GM19035 (cell line): ENCODE results near the gene OTUD6A.
A peak's percentile ranks its signal among the peaks of the same experiment; 100 is the strongest.

Source experiments
- ATAC-seq: cut with Tn5 transposase; IDR thresholded peaks from one replicate; pipeline ENCODE4 v1.9.1; 2021; ENCODE audit not compliant: unreplicated experiment

The OTUD6A gene, protein sequence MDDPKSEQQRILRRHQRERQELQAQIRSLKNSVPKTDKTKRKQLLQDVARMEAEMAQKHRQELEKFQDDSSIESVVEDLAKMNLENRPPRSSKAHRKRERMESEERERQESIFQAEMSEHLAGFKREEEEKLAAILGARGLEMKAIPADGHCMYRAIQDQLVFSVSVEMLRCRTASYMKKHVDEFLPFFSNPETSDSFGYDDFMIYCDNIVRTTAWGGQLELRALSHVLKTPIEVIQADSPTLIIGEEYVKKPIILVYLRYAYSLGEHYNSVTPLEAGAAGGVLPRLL

DNA sequence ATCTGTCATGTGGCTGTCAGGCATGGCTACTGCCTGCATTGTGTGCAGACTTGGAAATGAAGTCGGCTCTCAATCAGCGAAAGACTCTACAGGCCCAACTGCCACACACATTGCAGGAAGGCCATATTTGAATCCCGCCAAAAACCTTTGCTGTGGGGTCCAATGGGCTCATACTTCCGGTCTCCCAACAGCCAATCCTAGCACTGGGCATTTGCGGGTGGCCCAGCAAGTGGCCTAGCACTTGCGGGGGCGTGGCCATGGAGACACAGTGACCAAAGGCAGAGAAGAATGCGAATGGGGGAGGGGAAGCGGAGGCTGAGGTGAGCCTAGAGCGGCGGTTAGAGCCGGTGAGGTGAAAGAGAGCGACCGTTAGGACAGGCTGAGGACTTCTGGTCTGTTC, at the start of gene OTUD6A:
OTUD6A (plus strand) TSS at position 382 of the 400 bp plus-strand sequence. CDS start 68 bp downstream, outside the sequence.
- ATAC-seq: no peak

DNA sequence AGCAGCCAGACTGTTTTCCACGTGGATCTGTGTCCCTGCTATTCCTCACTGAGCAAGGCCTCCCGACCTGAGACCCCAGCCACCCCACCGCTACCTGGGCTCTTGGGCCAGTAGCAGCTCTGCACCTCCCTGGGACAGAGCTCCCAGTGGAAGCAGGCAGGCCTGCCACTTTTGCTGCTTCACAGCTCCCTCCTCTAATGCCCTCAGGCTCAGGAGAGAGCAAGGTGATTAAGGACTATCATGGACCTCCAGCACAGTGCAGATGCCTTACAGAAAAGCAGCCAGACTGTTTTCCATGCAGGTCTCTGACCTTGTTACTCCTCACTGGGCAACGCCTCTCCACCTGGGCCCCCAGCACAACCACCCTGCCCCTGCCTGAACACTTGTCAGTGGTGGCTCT, 49.5 kb upstream of the OTUD6A start:
- no peak for ATAC-seq

DNA sequence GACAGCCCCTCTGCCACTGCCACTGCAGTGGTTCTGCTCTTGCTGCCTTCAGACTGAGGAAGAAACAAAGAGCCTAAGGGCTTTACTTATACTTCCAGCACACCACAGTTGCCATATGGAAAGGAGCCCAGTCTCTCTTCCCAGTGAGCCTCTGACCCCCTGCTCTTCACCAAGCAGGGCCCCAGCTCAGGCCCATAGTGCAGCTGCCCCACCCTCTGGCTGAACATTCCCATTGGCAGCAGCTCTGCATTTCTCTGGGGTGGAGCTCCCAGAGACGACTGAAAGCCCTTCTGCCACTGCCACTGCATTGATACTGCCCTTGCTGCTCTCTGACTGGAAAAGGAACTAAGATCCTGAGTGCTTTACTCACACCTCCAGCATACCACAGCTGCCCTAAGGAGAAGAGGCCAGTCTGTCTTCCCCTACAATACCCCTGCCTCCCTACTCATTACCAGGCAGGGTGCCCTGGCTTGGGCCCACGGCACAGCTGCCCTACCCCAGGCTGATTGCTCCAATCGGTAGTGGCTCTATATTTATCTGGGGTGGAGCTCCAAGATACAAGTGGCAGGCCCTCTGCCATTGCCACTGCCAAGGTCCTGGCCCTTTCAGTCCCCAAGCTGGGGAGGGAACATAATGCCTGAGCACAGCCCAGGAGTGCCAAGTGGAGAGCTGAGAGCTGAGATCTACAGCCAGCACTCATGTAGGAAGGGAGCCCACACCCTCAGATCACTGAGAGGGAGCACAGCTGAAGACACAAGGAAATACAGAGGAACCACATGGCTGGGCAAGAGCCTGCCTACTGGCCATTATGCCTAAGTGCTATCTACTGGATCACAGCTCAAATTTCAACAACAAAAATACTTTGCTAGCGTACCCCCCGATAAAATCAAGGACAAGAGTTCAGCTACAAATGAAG, 48.5 kb upstream of the OTUD6A start:
- ATAC-seq: no peak

DNA sequence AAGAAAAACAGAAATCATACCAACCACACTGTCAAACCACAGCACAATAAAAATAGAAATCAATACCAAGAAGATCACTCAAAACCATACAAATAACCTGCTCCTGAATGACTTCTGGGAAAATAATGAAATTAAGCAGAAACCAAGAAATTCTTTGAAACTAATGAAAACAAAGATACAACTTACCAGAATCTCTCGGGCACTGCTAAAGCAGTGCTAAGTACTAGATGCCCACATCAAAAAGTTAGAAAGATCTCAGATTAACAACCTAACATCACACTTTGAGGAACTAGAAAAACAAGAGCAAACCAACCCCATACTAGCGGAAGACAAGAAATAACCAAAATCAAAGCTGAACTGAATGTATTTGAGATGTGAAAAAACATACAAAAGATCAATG, 45.7 kb upstream of the OTUD6A start:
- no peak for ATAC-seq

DNA sequence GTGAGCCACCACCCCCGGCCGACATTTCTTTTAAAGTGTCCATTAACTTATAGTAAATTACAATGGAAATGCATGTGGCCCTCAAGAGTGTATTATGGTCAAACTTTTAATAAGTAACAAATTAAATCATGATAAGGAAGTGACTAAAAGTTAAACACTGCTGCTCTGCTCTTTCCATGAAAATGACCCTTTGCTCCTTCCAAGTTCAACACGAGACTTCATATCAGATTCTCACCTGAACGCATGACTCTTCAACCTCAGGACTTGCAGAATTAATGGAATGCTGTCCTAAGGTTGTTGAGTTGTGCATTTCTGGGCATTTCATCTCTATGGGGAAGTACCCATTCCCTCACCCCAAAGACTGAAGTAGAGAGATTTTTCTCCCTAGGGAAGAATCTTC, 39.6 kb upstream of the OTUD6A start:
- no peak for ATAC-seq

DNA sequence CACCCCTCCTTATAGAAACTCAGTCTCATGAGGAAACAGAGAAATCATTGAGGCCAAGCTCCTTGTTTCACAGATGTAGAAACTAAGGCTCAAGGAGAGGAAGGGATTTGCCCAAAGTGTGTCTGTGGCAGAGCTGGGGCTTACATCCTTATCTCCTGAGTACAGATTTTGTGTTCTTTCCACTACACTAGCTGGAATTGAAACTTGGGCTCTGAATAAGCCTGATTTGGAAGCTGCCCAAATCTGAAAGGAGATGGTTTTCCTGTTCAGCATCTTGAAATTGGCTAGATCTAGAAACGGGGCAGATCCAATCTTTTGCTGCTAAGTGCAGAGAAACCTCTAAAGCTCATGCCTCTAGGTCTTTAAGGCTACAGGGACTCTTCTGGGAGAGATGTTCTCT, 36.8 kb upstream of the OTUD6A start:
- no peak for ATAC-seq

GRCh38 chrX:70026112-70026850, 36.0 kb upstream of the OTUD6A start:
- ATAC-seq: no peak

- no peak for ATAC-seq
Measured at GRCh38 chrX:70026851-70027200, 35.4 kb upstream of the OTUD6A start.

DNA sequence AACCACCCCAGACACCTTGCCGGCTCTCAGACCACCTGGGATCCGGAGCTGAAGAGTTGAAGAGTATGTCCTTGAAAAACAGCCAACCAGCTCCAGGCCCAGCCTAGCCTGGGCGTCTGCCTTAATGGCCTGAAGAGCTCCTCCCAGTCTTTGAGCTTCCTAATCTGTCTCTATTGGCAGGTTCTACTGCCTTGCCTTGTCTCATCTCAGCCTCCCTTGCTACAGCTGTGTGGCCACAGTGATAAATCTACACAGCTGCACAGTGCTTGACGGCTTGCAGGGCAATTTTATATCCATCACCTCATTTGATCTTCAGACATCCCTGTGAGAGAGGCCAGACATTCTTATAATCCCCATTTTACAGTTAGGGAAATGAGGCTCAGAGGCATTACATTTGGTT, 32.4 kb upstream of the OTUD6A start:
- ATAC-seq: no peak

GRCh38 chrX:70030301-70030767, 31.9 kb upstream of the OTUD6A start:
- ATAC-seq: peak; percentile 69

- no peak for ATAC-seq
Measured at GRCh38 chrX:70032792-70033191, 29.5 kb upstream of the OTUD6A start.

DNA sequence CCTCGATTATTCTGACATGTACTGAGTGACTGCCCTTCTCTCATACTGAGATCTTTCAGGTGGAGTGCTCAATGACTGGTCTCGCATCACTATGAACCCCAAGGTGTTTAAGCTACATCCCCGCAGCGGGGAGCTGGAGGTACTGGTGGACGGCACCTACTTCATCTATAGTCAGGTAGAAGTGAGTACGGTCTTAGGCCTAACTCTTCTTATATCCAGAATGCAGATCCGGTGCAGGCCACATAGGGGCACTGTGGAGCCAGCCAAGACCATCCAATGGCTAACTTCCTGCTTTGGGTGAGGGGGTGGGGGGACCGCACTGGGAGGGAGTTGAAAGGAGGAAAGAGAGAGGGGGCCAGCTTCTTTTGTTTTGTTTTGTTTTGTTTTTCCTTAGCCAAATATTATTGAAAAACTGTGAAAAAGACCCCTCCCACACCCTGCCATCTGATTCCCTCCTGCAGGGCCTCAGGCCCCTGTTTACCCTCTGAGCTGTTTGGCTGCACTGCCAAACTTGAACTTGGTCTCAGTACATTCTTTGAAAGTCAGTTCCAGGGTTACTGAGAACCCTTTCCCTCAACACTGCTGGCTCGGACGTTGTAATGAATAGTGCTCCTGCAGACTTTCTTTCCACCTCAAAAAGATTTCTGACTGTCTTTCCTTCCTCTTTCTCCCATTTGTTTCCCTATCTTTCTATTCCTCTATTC, 28.8 kb upstream of the OTUD6A start:
- ATAC-seq: no peak

DNA sequence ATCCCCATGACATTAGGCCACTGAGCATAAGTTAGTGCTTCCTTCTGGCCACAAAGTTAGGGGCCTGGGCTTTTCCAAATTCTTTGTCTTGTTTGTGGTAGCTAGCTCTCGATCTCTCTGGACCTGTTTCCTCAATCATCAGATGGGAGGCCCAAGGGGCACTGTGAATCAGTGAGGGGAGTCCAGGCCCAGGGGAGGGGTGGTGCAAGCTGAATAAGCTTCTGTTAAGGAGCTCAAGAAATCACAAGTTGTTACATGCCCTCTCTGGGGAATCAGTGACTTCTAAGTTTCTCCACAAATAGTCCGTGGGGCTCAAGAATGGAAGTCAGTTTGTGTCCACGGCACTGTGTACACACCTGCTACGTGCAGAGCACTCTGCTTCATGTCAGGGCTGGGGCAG, 27.6 kb upstream of the OTUD6A start:
- no peak for ATAC-seq

GRCh38 chrX:70038515-70038914, 23.7 kb upstream of the OTUD6A start:
- no peak for ATAC-seq

DNA sequence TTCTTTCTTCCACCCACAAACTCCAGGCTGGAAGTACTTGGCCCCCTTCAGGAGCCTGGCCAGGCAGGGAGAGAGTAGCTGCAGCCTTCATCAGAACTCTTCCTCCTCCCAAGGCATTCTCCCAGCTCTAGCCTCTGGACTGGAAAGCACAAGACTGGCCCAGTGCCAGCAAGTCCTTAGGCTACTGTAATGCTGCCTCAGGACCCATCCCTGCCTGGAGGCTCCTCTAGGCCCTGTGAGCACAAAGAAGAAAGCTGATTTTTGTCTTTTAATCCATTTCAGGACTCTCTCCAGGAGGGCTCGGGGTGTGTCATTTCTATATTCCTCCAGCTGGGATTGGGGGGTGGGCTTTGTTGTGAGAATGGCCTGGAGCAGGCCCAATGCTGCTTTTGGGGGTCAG, 23.3 kb upstream of the OTUD6A start:
- no peak for ATAC-seq

GRCh38 chrX:70039758-70040157, 22.5 kb upstream of the OTUD6A start:
- ATAC-seq: no peak

- no peak for ATAC-seq
Measured at GRCh38 chrX:70041993-70042392, 20.3 kb upstream of the OTUD6A start.

DNA sequence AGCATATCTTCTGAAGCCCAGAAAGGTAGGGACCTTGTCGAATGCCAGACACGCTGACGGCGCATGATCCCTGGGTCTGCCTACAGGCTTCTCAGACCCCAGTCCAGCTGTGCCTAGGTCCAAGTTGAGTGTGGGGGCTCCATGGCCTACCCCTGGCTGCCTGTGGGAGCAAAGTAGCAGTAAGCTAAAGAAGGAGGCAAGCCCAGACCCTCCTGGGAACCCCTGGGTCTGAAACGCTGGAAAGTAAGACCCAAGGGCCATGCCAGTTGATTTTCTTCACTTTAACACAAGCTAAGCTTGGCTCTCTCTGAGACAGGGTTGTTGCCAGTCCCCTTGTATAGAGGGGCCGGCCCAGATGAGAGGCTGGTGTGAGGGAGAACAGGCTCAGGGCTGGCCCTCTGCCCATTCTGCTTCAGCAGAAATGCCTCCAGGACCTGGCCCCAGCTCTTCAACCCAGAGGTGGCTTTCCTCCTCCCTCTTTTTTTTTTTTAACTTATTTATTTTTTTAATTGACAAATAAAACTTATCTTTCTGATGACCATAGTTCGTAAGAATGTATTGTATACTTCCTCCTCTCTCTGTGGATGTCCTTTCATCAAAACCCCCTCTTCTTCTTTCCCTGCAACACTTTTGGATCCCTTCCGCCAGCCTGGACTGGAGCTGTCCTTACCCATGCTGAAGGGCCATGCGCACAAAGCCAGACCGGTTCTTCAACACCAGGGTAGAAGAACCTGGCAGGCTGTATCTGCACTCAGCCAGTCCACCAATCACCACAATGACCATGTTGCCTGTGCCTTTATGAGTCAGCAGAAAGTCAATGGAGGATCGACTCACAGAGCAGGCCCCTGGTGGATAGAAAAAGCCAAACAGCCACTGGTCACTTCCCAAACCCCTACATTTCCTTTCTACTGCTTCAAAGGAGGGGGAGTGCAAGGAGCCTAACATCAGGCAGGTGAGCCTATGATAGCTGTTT, 19.6 kb upstream of the OTUD6A start:
- ATAC-seq: no peak

DNA sequence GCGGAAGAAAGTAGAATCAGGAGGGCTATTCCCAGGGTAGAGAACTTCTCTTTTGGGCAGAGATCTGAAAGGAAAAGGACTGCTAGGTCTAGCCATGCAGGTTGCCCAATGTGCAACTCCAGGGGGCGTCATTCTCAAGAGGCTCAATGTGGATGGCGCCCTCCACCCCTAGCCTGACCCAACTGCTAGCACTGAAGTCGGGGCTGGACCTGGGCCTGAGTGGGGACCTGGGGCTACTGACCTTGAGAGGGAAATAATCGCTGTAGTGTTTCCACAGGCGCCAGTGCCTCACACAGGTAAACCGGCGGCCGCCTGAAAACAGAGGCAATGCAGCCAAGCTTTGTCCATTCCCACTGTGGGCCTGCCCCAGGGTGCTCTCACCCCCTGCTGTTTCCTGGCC, 18.6 kb upstream of the OTUD6A start:
- no peak for ATAC-seq
